ENCODE data around the gene RAX.

Gene RAX

GRCh38 chr18:59276047-59276446 lies 2.8 kb upstream of the RAX start:
- H3K9ac ChIP-seq (ENCODE audit: low read length): no peak overlapping the region
- no peak overlapping the region for H2AFZ ChIP-seq (ENCODE audit: low read depth, low read length, severe bottlenecking)
- TF ChIP-seq EZH2phosphoT487 (conservative IDR thresholded peaks at IDR 0.05; ENCODE audit: low read length) (no peak), CTCF (IDR thresholded peaks at IDR 0.05; ENCODE audit: insufficient read depth, low read length, poor library complexity, severe bottlenecking) (no peak)
- no peaks in the 10 kb centered on the region for H4K20me1 ChIP-seq (ENCODE audit: low read depth, low read length)
- H3K36me3 ChIP-seq (ENCODE audit: low read length): no peaks in the 10 kb centered on the region
- H3K4me3 ChIP-seq (ENCODE audit: insufficient read depth, low read length, poor library complexity, severe bottlenecking): no peak overlapping the region
- no peaks in the 10 kb centered on the region for H3K27me3 ChIP-seq (ENCODE audit: low read length)
- H3K9me3 ChIP-seq (ENCODE audit: insufficient read depth, low read length): no peaks in the 10 kb centered on the region
- no peak overlapping the region for H3K4me2 ChIP-seq (ENCODE audit: low read depth, low read length, poor library complexity, severe bottlenecking)
- no peaks in the 10 kb centered on the region for H3K9me2 ChIP-seq (replicated peaks; ENCODE audit: insufficient read depth, low read length)
- no peaks in the 10 kb centered on the region for H3F3A ChIP-seq (ENCODE audit: insufficient read depth)
- H3K79me2 ChIP-seq (ENCODE audit: insufficient read depth, low read length): no peaks in the 10 kb centered on the region
- H3K27ac ChIP-seq (ENCODE audit: low read depth, low read length): no peak overlapping the region

- H3K4me2 ChIP-seq (ENCODE audit: low read depth, low read length, poor library complexity, severe bottlenecking): no peak overlapping the region
- no peak overlapping the region for H2AFZ ChIP-seq (ENCODE audit: low read depth, low read length, severe bottlenecking)
These were observed 2.2 kb upstream of the RAX start for GRCh38 chr18:59275406-59275949.

GRCh38 chr18:59274533-59274928 lies 1.3 kb upstream of the RAX start:
- H3K27me3 ChIP-seq (ENCODE audit: low read length): 0 out of 2 replicates have a peak, but pooled peaks cover 3% of the 10 kb centered on the region
- H3K79me2 ChIP-seq (ENCODE audit: insufficient read depth, low read length): no peaks in the 10 kb centered on the region
- H3K4me3 ChIP-seq (ENCODE audit: insufficient read depth, low read length, poor library complexity, severe bottlenecking): no peak overlapping the region
- no peaks in the 10 kb centered on the region for H3F3A ChIP-seq (ENCODE audit: insufficient read depth)
- H3K9me2 ChIP-seq (replicated peaks; ENCODE audit: insufficient read depth, low read length): no peaks in the 10 kb centered on the region
- H2AFZ ChIP-seq (ENCODE audit: low read depth, low read length, severe bottlenecking): no peak overlapping the region
- H3K9me3 ChIP-seq (ENCODE audit: insufficient read depth, low read length): no peaks in the 10 kb centered on the region
- TF ChIP-seq CTCF (IDR thresholded peaks at IDR 0.05; ENCODE audit: insufficient read depth, low read length, poor library complexity, severe bottlenecking): no peak
- no peaks in the 10 kb centered on the region for H4K20me1 ChIP-seq (ENCODE audit: low read depth, low read length)
- H3K27ac ChIP-seq (ENCODE audit: low read depth, low read length): no peak overlapping the region
- H3K9ac ChIP-seq (ENCODE audit: low read length): no peak overlapping the region
- no peak overlapping the region for H3K4me2 ChIP-seq (ENCODE audit: low read depth, low read length, poor library complexity, severe bottlenecking)
- no peaks in the 10 kb centered on the region for H3K36me3 ChIP-seq (ENCODE audit: low read length)

More at GRCh38 chr18:59275406-59275949, 2.2 kb upstream of the RAX start:
- no peaks in the 10 kb centered on the region for H3K9me3 ChIP-seq (ENCODE audit: insufficient read depth, low read length)
- H3F3A ChIP-seq (ENCODE audit: insufficient read depth): no peaks in the 10 kb centered on the region
- no peaks in the 10 kb centered on the region for H3K9me2 ChIP-seq (replicated peaks; ENCODE audit: insufficient read depth, low read length)
- H3K27ac ChIP-seq (ENCODE audit: low read depth, low read length): no peak overlapping the region
- no peaks in the 10 kb centered on the region for H3K79me2 ChIP-seq (ENCODE audit: insufficient read depth, low read length)
- H3K9ac ChIP-seq (ENCODE audit: low read length): no peak overlapping the region
- no peaks in the 10 kb centered on the region for H3K27me3 ChIP-seq (ENCODE audit: low read length)
- no peak overlapping the region for H3K4me3 ChIP-seq (ENCODE audit: insufficient read depth, low read length, poor library complexity, severe bottlenecking)
- H4K20me1 ChIP-seq (ENCODE audit: low read depth, low read length): no peaks in the 10 kb centered on the region
- no peak for TF ChIP-seq EZH2phosphoT487 (conservative IDR thresholded peaks at IDR 0.05; ENCODE audit: low read length)
- TF ChIP-seq CTCF (IDR thresholded peaks at IDR 0.05; ENCODE audit: insufficient read depth, low read length, poor library complexity, severe bottlenecking): no peak
- no peaks in the 10 kb centered on the region for H3K36me3 ChIP-seq (ENCODE audit: low read length)

Data from SU-DHL-6 (cell line).